H1 (cell line): Measurements from ENCODE around the gene AP5Z1. TPM values are rescaled to one million over a fixed set of nuclear protein-coding genes. Genes with fewer than 3 reads are reported as not detected.

Experiments used
- CTCF ChIA-PET: fragments of 300-600 bp; sonication (Branson Sonifier 250); formaldehyde crosslinking; loops from one replicate; lab custom pipeline; 2021; ENCODE audit not compliant: partially characterized antibody; lab: Charles Lee
- POLR2A ChIA-PET: fragments of 300-600 bp; sonication (Branson Sonifier 250); formaldehyde crosslinking; loops from one replicate; lab custom pipeline; 2021; ENCODE audit warnings: inconsistent platforms; ENCODE audit not compliant: partially characterized antibody; lab: Charles Lee
- DNase-seq, 2 experiments: peaks; one replicate each; pipeline versions ENCODE4 v3.0.0 to v3.0.0-alpha.2; 2010 to 2022; ENCODE audit warnings: low spot score in 2 of 2, low read depth in 1 of 2, mixed read lengths in 1 of 2
- FAIRE-seq: peaks from 2 replicates; lab custom pipeline; 2011; peaks lifted over from hg19 to GRCh38; lab: Jason Lieb, UNC
- H2AFZ ChIP-seq: 2 replicates; pipeline ENCODE4 v1.8.1; 2012; ENCODE audit warnings: low read length, inconsistent platforms
- H2AK5ac ChIP-seq: 2 replicates; pipeline ENCODE4 v1.6.1; 2013; ENCODE audit warnings: low read depth, low read length
- H2BK120ac ChIP-seq: replicated peaks from 2 replicates; pipeline ENCODE3; 2013; ENCODE audit warnings: low read depth, low read length, inconsistent platforms
- H2BK12ac ChIP-seq: 2 replicates; pipeline ENCODE4 v1.6.1; 2013; ENCODE audit warnings: low read depth, low read length
- H2BK15ac ChIP-seq: 2 replicates; pipeline ENCODE4 v1.6.1; 2013; ENCODE audit warnings: low read length
- H2BK20ac ChIP-seq: 2 replicates; pipeline ENCODE4 v1.6.1; 2013; ENCODE audit warnings: low read length
- H2BK5ac ChIP-seq: 2 replicates; pipeline ENCODE4 v1.6.1; 2013; ENCODE audit warnings: low read depth, low read length
- H3K14ac ChIP-seq: 2 replicates; pipeline ENCODE4 v1.6.1; 2013; ENCODE audit warnings: inconsistent platforms; ENCODE audit not compliant: insufficient read length
- H3K18ac ChIP-seq: 2 replicates; pipeline ENCODE4 v1.6.1; 2013; ENCODE audit warnings: low read length; ENCODE audit errors: extremely low read depth
- H3K23ac ChIP-seq: 2 replicates; pipeline ENCODE4 v1.6.1; 2013; ENCODE audit warnings: inconsistent platforms; ENCODE audit not compliant: insufficient read length
- H3K23me2 ChIP-seq: 2 replicates; pipeline ENCODE4 v1.6.1; 2013; ENCODE audit warnings: low read depth, low read length
- H3K27ac ChIP-seq: 2 replicates; pipeline ENCODE4 v1.6.1; 2011; ENCODE audit warnings: low read depth, low read length, inconsistent platforms
- H3K27me3 ChIP-seq, 4 experiments: replicated peaks in 1 of 4; 1 replicate in 1 of 4; 2 replicates in 3 of 4; pipeline versions ENCODE4 v1.6.1 to v1.8.1; 2011 to 2013; ENCODE audit warnings: low read length in 3 of 4, mild to moderate bottlenecking in 3 of 4, inconsistent platforms in 2 of 4, mixed read lengths in 2 of 4, moderate library complexity in 1 of 4; ENCODE audit not compliant: control insufficient read depth in 3 of 4, insufficient read depth in 3 of 4; ENCODE audit errors: extremely low read depth in 1 of 4
- H3K36me3 ChIP-seq, 4 experiments: 2 replicates each; pipeline versions ENCODE4 v1.6.1 to v1.8.1; 2011 to 2013; ENCODE audit warnings: mild to moderate bottlenecking in 4 of 4, low read length in 3 of 4, moderate library complexity in 2 of 4, control low read depth in 1 of 4, inconsistent platforms in 1 of 4; ENCODE audit not compliant: insufficient read depth in 4 of 4, control insufficient read depth in 2 of 4
- H3K4ac ChIP-seq: replicated peaks from 2 replicates; pipeline ENCODE3; 2013; ENCODE audit warnings: low read length, low read depth, mixed read lengths, inconsistent platforms; ENCODE audit not compliant: insufficient read length
- H3K4me1 ChIP-seq, 4 experiments: replicated peaks in 1 of 4; 1 replicate in 1 of 4; 2 replicates in 3 of 4; pipeline versions ENCODE4 v1.6.1 to v1.8.1; 2011 to 2013; ENCODE audit warnings: low read length in 3 of 4, inconsistent platforms in 2 of 4, mixed read lengths in 1 of 4; ENCODE audit not compliant: insufficient read depth in 4 of 4, control insufficient read depth in 3 of 4
- H3K4me2 ChIP-seq, 2 experiments: 2 replicates each; pipeline versions ENCODE4 v1.6.1 to v1.8.1; 2011 to 2013; ENCODE audit warnings: low read depth in 2 of 2, low read length in 2 of 2, control low read depth in 1 of 2, inconsistent platforms in 1 of 2, mild to moderate bottlenecking in 1 of 2; ENCODE audit not compliant: insufficient read depth in 1 of 2
- H3K4me3 ChIP-seq, 4 experiments: fragments of 200-600, 300-600 bp in 1 of 4; sonication (generic), shearing (Covaris generic), sonication (Bioruptor Twin) in 1 of 4; 2 replicates each; pipeline versions ENCODE4 v1.5.1 to v1.8.1; 2011 to 2016; ENCODE audit warnings: low read length in 4 of 4, low read depth in 3 of 4, control low read depth in 2 of 4, inconsistent platforms in 2 of 4, mild to moderate bottlenecking in 2 of 4, mixed read lengths in 1 of 4, moderate library complexity in 1 of 4; ENCODE audit not compliant: insufficient read depth in 2 of 4; ENCODE audit errors: extremely low read depth in 1 of 4
- H3K56ac ChIP-seq: replicated peaks from 2 replicates; pipeline ENCODE3; 2013; ENCODE audit warnings: low read depth, mild to moderate bottlenecking, mixed read lengths, low read length, inconsistent platforms; ENCODE audit not compliant: insufficient read length
- H3K79me1 ChIP-seq: 2 replicates; pipeline ENCODE4 v1.6.1; 2013; ENCODE audit warnings: low read depth, low read length, control low read depth
- H3K79me2 ChIP-seq, 2 experiments: 2 replicates each; pipeline versions ENCODE4 v1.6.1 to v1.8.1; 2012 to 2013; ENCODE audit warnings: low read length in 2 of 2, mild to moderate bottlenecking in 2 of 2, inconsistent platforms in 1 of 2; ENCODE audit not compliant: insufficient read depth in 2 of 2, control insufficient read depth in 1 of 2
- H3K9ac ChIP-seq, 4 experiments: replicated peaks in 1 of 4; 1 replicate in 1 of 4; 2 replicates in 3 of 4; pipeline versions ENCODE4 v1.6.1 to v1.8.1; 2011 to 2013; ENCODE audit warnings: low read depth in 3 of 4, low read length in 3 of 4, control low read depth in 2 of 4, mild to moderate bottlenecking in 2 of 4, moderate library complexity in 2 of 4, inconsistent platforms in 1 of 4; ENCODE audit errors: extremely low read depth in 1 of 4
- H3K9me3 ChIP-seq, 2 experiments: 2 replicates each; pipeline versions ENCODE4 v1.6.1 to v1.8.1; 2012 to 2013; ENCODE audit warnings: mild to moderate bottlenecking in 2 of 2, moderate library complexity in 2 of 2, control low read depth in 1 of 2, inconsistent platforms in 1 of 2, low read depth in 1 of 2, low read length in 1 of 2, mixed read lengths in 1 of 2; ENCODE audit not compliant: insufficient read depth in 2 of 2
- H4K20me1 ChIP-seq, 2 experiments: replicated peaks in 1 of 2; 2 replicates each; pipeline versions ENCODE3 to v1.8.1; 2011 to 2013; ENCODE audit warnings: inconsistent platforms in 2 of 2, low read length in 2 of 2, mild to moderate bottlenecking in 1 of 2; ENCODE audit not compliant: insufficient read depth in 2 of 2, control insufficient read depth in 1 of 2
- H4K5ac ChIP-seq: 2 replicates; pipeline ENCODE4 v1.6.1; 2013; ENCODE audit warnings: low read length, low read depth, mixed read lengths, inconsistent platforms; ENCODE audit not compliant: insufficient read length
- H4K8ac ChIP-seq: 2 replicates; pipeline ENCODE4 v1.8.0; 2013; ENCODE audit warnings: mild to moderate bottlenecking, moderate library complexity, low read length, inconsistent platforms; ENCODE audit not compliant: insufficient read depth; ENCODE audit errors: extremely low read depth
- H4K91ac ChIP-seq: replicated peaks from 2 replicates; pipeline ENCODE3; 2013; ENCODE audit warnings: low read length, mixed read lengths, inconsistent platforms; ENCODE audit not compliant: insufficient read length
- BACH1 ChIP-seq: IDR thresholded peaks from 2 replicates; pipeline ENCODE4 v1.6.1; 2012; ENCODE audit warnings: low read length, improper control_type of control experiment
- CBX8 ChIP-seq: fragments of 300-800, 300-1000 bp; sonication (generic); IDR thresholded peaks from 2 replicates; pipeline ENCODE4 v1.7.1; 2016; ENCODE audit warnings: low read depth, low read length, borderline replicate concordance
- CHD2 ChIP-seq: IDR thresholded peaks from 2 replicates; pipeline ENCODE4 v1.6.1; 2012; ENCODE audit warnings: low read length, improper control_type of control experiment
- EP300 ChIP-seq, 2 experiments: IDR thresholded peaks; 1 replicate in 1 of 2; 2 replicates in 1 of 2; pipeline ENCODE4 v1.6.1; 2011 to 2012; ENCODE audit warnings: low read depth in 2 of 2, low read length in 2 of 2, mild to moderate bottlenecking in 2 of 2, borderline replicate concordance in 1 of 2, inconsistent platforms in 1 of 2, moderate library complexity in 1 of 2
- GTF2F1 ChIP-seq: IDR thresholded peaks from 2 replicates; pipeline ENCODE4 v1.6.1; 2012; ENCODE audit warnings: low read depth, low read length, improper control_type of control experiment, borderline replicate concordance
- HDAC6 ChIP-seq: IDR thresholded peaks from one replicate; pipeline ENCODE4 v1.7.1; 2012; ENCODE audit warnings: low read depth, mild to moderate bottlenecking, inconsistent platforms, low read length, moderate library complexity
- JUN ChIP-seq: IDR thresholded peaks from 2 replicates; pipeline ENCODE4 v1.6.1; 2011; ENCODE audit warnings: low read depth, mild to moderate bottlenecking, improper control_type of control experiment, low read length
- PHF8 ChIP-seq: fragments of 200-600 bp; sonication (generic); conservative IDR thresholded peaks from 2 replicates; pipeline ENCODE4 v1.7.1; 2012; ENCODE audit warnings: low read depth, mild to moderate bottlenecking, inconsistent platforms, low read length, moderate library complexity
- POLR2A ChIP-seq, 2 experiments: IDR thresholded peaks; 1 replicate in 1 of 2; 2 replicates in 1 of 2; pipeline ENCODE4 v1.6.1; 2011; ENCODE audit warnings: low read depth in 2 of 2, low read length in 2 of 2, mild to moderate bottlenecking in 2 of 2; ENCODE audit errors: control extremely low read depth in 1 of 2
- POU5F1 ChIP-seq: IDR thresholded peaks from 2 replicates; pipeline ENCODE4 v1.6.1; 2011; ENCODE audit warnings: low read depth, mild to moderate bottlenecking, low read length, moderate library complexity
- RAD21 ChIP-seq, 2 experiments: IDR thresholded peaks in 1 of 2; conservative IDR thresholded peaks in 1 of 2; 2 replicates each; pipeline ENCODE4 v1.6.1; 2011; ENCODE audit warnings: low read depth in 2 of 2, low read length in 2 of 2, improper control_type of control experiment in 1 of 2, inconsistent platforms in 1 of 2, mild to moderate bottlenecking in 1 of 2, moderate library complexity in 1 of 2
- RXRA ChIP-seq: IDR thresholded peaks from 2 replicates; pipeline ENCODE4 v1.6.1; 2011; ENCODE audit warnings: low read depth, mild to moderate bottlenecking, low read length, moderate library complexity; ENCODE audit not compliant: insufficient read depth
- SP1 ChIP-seq: IDR thresholded peaks from 2 replicates; pipeline ENCODE4 v1.6.1; 2011; ENCODE audit warnings: low read depth, low read length
- SUZ12 ChIP-seq: fragments of 200-600 bp; sonication (generic); IDR thresholded peaks from 2 replicates; pipeline ENCODE4 v1.6.1; 2012; ENCODE audit warnings: mild to moderate bottlenecking, inconsistent platforms, low read length, moderate library complexity, mixed read lengths
- TAF1 ChIP-seq: IDR thresholded peaks from 2 replicates; pipeline ENCODE4 v1.6.1; 2011; ENCODE audit warnings: mild to moderate bottlenecking, low read depth, low read length
- WGBS, 2 experiments: shearing (Covaris generic) in 1 of 2; methylation state at CpG; one replicate each; pipeline versions ENCODE4 v1.1.6 to v1.1.7; 2013 to 2015; ENCODE audit warnings: low lambda C conversion rate in 2 of 2, mixed read lengths in 2 of 2, inconsistent platforms in 1 of 2, low coverage in 1 of 2, missing lambda C conversion rate in 1 of 2; ENCODE audit not compliant: insufficient replicate concordance in 2 of 2, insufficient coverage in 1 of 2, insufficient read length in 1 of 2; ENCODE audit errors: extremely low coverage in 1 of 2, missing lambda C conversion rate in 1 of 2; 5-methylcytosine and 5-hydroxymethylcytosine counted together
- polyA plus RNA-seq, 7 experiments: library from polyadenylated mRNA; depleted of rRNA in 3 of 7; stranded (reverse) in 5 of 7; unstranded in 2 of 7; fragments of >200 nt in 5 of 7; fragments of 200-250 nt in 2 of 7; gene quantifications; 1 replicate in 5 of 7; 2 replicates in 1 of 7; 4 replicates in 1 of 7; pipeline versions ENCODE4 v1.2.1 to v1.2.3, GENCODE V29; 2011 to 2013; ENCODE audit warnings: missing spikeins in 2 of 7, mixed read lengths in 2 of 7
- total RNA-seq: library from RNA; stranded (reverse); fragmentation: NEBNext Ultra II Directional; extraction: Animal tissue kit (Norgen Biotek cat#: 25700); gene quantifications from 2 replicates; pipeline ENCODE4 v1.2.1, GENCODE V29; 2021

The AP5Z1 gene
- total and polyA plus RNA-seq, 2 of the 8 experiments (the other 6 are each of a cell fraction or from before 2014, with no cell fraction given), result 24.0 to 24.7 TPM

GRCh38 chr7:4808026-4808425 lies 32.6 kb downstream of the AP5Z1 start:
- no peaks in the 10 kb centered on the region for H3K9me3 ChIP-seq
- H4K8ac ChIP-seq, result no peak overlapping the region
- WGBS, 2 experiments, result 54% methylated on average over 5 of the region's 5 CpGs; no CpG with 5 or more reads in 1 of the 2 experiments
- no peak overlapping the region for H3K4ac ChIP-seq
- FAIRE-seq (no peak), DNase-seq (no peak)
- H3K79me2 ChIP-seq, result no peaks in the 10 kb centered on the region
- H2BK12ac ChIP-seq, result no peak overlapping the region
- no peak overlapping the region for H3K18ac ChIP-seq
- no peak overlapping the region for H2AK5ac ChIP-seq
- H3K27me3 ChIP-seq, result no peaks in the 10 kb centered on the region
- H3K27ac ChIP-seq, result no peak overlapping the region
- no peak overlapping the region for H3K4me2 ChIP-seq
- H3K56ac ChIP-seq, result no peak overlapping the region
- H4K91ac ChIP-seq, result no peak overlapping the region
- no peak overlapping the region for H2BK15ac ChIP-seq
- H3K36me3 ChIP-seq, result no peaks in the 10 kb centered on the region
- no peaks in the 10 kb centered on the region for H4K20me1 ChIP-seq
- H2BK5ac ChIP-seq, result no peak overlapping the region
- H3K4me3 ChIP-seq, result no peak overlapping the region
- ChIA-PET CTCF (interaction anchor here (1.1 to 2.2 kb wide), 2 partner anchors 10 to 16 kb away, joined by 7 read pairs; no protein-coding TSS in a partner anchor), POLR2A (interaction anchor here (0.6 kb wide), 1 partner anchor 278 kb away, joined by 4 read pairs; no protein-coding TSS in a partner anchor)
- no peak overlapping the region for H3K14ac ChIP-seq
- H3K23me2 ChIP-seq, result no peaks in the 10 kb centered on the region
- no peak overlapping the region for H2AFZ ChIP-seq
- H2BK120ac ChIP-seq, result no peak overlapping the region
- H3K79me1 ChIP-seq, result no peaks in the 10 kb centered on the region
- no peak overlapping the region for H4K5ac ChIP-seq
- H3K4me1 ChIP-seq, result peaks cover 0 to 7% (median 1%) of the 10 kb centered on the region in 4 experiments; a peak in 1 of 7 replicates
- H3K23ac ChIP-seq, result no peak overlapping the region
- no peak overlapping the region for H2BK20ac ChIP-seq
- H3K9ac ChIP-seq, result no peak overlapping the region
- TF ChIP-seq SP1, result no peak
- no peak for TF ChIP-seq POLR2A (IDR thresholded peaks at IDR 0.05; ENCODE audit: control extremely low read depth in 1 of 2, low read depth in 2 of 2, low read length in 2 of 2)
- no peak for TF ChIP-seq CBX8
- no peak for TF ChIP-seq RXRA
- no peak for TF ChIP-seq EP300 (IDR thresholded peaks at IDR 0.05; ENCODE audit: borderline replicate concordance in 1 of 2, low read depth in 2 of 2, low read length in 2 of 2)
- no peak for TF ChIP-seq CHD2
- TF ChIP-seq JUN, result no peak
- no peak for TF ChIP-seq HDAC6
- TF ChIP-seq RAD21 (IDR thresholded peaks at IDR 0.05 in 1 of 2, conservative IDR thresholded peaks at IDR 0.05 in 1 of 2; ENCODE audit: low read depth in 2 of 2, low read length in 2 of 2), result no peak
- TF ChIP-seq TAF1, result no peak
- no peak for TF ChIP-seq SUZ12
- TF ChIP-seq PHF8, result no peak
- no peak for TF ChIP-seq BACH1
- no peak for TF ChIP-seq GTF2F1
- no peak for TF ChIP-seq POU5F1
